NCI-H187 (cell line): ENCODE data around the gene ADCY10.

Source experiments
- DNase-seq, 2 experiments: peaks; one replicate each; lab custom pipeline; 2025; lab: John Stamatoyannopoulos, UW

ADCY10 gene

GRCh38 chr1:167775178-167775577, 138.8 kb downstream of the ADCY10 start:
- no peak for DNase-seq

- no peak for DNase-seq
Observed at GRCh38 chr1:167774710-167775109, 139.2 kb downstream of the ADCY10 start.

- no peak for DNase-seq
Observed at GRCh38 chr1:167773516-167773915, 140.4 kb downstream of the ADCY10 start.

- no peak for DNase-seq
Observed at GRCh38 chr1:167772436-167772835, 141.5 kb downstream of the ADCY10 start.

- peak; percentile 20 to 34 for DNase-seq
Observed at GRCh38 chr1:167770127-167770526, 143.8 kb downstream of the ADCY10 start.

- DNase-seq, result no peak
Observed at GRCh38 chr1:167767761-167768160, 146.2 kb downstream of the ADCY10 start.

- no peak for DNase-seq
Observed at GRCh38 chr1:167766538-167766937, 147.4 kb downstream of the ADCY10 start.

- DNase-seq, result no peak
Observed at GRCh38 chr1:167765496-167765895, 148.4 kb downstream of the ADCY10 start.

GRCh38 chr1:167764458-167765330, 149.2 kb downstream of the ADCY10 start:
- no peak for DNase-seq

- DNase-seq, result no peak
Observed at GRCh38 chr1:167763525-167764220, 150.3 kb downstream of the ADCY10 start.

GRCh38 chr1:167762061-167762746, 151.7 kb downstream of the ADCY10 start:
- DNase-seq, result no peak

GRCh38 chr1:167761400-167761799, 152.5 kb downstream of the ADCY10 start:
- DNase-seq, result no peak
